Liver (tissue), 9 donors: Measurements from ENCODE around the gene AXIN2. TPM values are rescaled to one million over a fixed set of nuclear protein-coding genes. Genes with fewer than 3 reads are reported as not detected.
A peak's percentile ranks its signal among the peaks of the same experiment; 100 is the strongest.

ENCODE experiments used
- DNase-seq: peaks from one replicate; pipeline ENCODE4 v3.0.0-alpha.2; 2017; ENCODE audit warnings: low spot score
- H3K27ac ChIP-seq, 2 donors: one replicate each; pipeline ENCODE4 v1.7.0; 2013; ENCODE audit warnings: inconsistent platforms in 2 of 2, low read length in 2 of 2, control low read depth in 1 of 2, low read depth in 1 of 2, mild to moderate bottlenecking in 1 of 2
- H3K27me3 ChIP-seq, 4 donors: one replicate each; pipeline versions ENCODE4 v1.6.1 to v1.7.0; 2013; ENCODE audit warnings: low read length in 3 of 4, inconsistent platforms in 1 of 4, mild to moderate bottlenecking in 1 of 4, moderate library complexity in 1 of 4; ENCODE audit not compliant: control insufficient read depth in 4 of 4, insufficient read depth in 4 of 4
- H3K36me3 ChIP-seq, 4 donors: one replicate each; pipeline versions ENCODE4 v1.6.1 to v1.7.0; 2013; ENCODE audit warnings: low read length in 3 of 4, mild to moderate bottlenecking in 3 of 4, low read depth in 1 of 4, moderate library complexity in 1 of 4; ENCODE audit not compliant: control insufficient read depth in 4 of 4, insufficient read depth in 3 of 4
- H3K4me1 ChIP-seq, 4 donors: one replicate each; pipeline versions ENCODE4 v1.6.1 to v1.7.0; 2013; ENCODE audit warnings: low read length in 3 of 4, mild to moderate bottlenecking in 3 of 4, moderate library complexity in 1 of 4; ENCODE audit not compliant: control insufficient read depth in 4 of 4, insufficient read depth in 4 of 4
- H3K4me3 ChIP-seq, 3 donors: one replicate each; pipeline versions ENCODE4 v1.6.1 to v1.7.0; 2013; ENCODE audit warnings: low read length in 3 of 3, control low read depth in 1 of 3, low read depth in 1 of 3, mild to moderate bottlenecking in 1 of 3
- H3K9ac ChIP-seq, 2 donors: one replicate each; pipeline ENCODE4 v1.7.0; 2013; ENCODE audit warnings: low read length in 2 of 2, mild to moderate bottlenecking in 2 of 2, moderate library complexity in 2 of 2, control low read depth in 1 of 2, low read depth in 1 of 2
- H3K9me3 ChIP-seq, 4 donors: one replicate each; pipeline versions ENCODE4 v1.6.1 to v1.7.0; 2013; ENCODE audit warnings: low read length in 3 of 4; ENCODE audit not compliant: control insufficient read depth in 4 of 4
- FOXA1 ChIP-seq: IDR thresholded peaks from 2 replicates; pipeline ENCODE4 v1.6.1; 2016; ENCODE audit warnings: antibody characterized with exemption
- FOXA2 ChIP-seq: IDR thresholded peaks from 2 replicates; pipeline ENCODE4 v1.6.1; 2016; ENCODE audit warnings: antibody characterized with exemption
- GABPA ChIP-seq, 2 donors: IDR thresholded peaks in 1 of 2; conservative IDR thresholded peaks in 1 of 2; 2 replicates each; pipeline ENCODE4 v1.6.1; 2016; ENCODE audit warnings: antibody characterized with exemption in 2 of 2, mild to moderate bottlenecking in 1 of 2, moderate library complexity in 1 of 2
- HNF4G ChIP-seq: IDR thresholded peaks from 2 replicates; pipeline ENCODE4 v1.6.1; 2016; ENCODE audit warnings: antibody characterized with exemption
- JUND ChIP-seq, 2 donors: IDR thresholded peaks; 2 replicates each; pipeline ENCODE4 v1.6.1; 2016; ENCODE audit warnings: antibody characterized with exemption in 2 of 2
- REST ChIP-seq: IDR thresholded peaks from 2 replicates; pipeline ENCODE4 v1.6.1; 2016; ENCODE audit warnings: antibody characterized with exemption, mild to moderate bottlenecking
- SP1 ChIP-seq: IDR thresholded peaks from 2 replicates; pipeline ENCODE4 v1.6.1; 2018; ENCODE audit warnings: antibody characterized with exemption, mild to moderate bottlenecking
- YY1 ChIP-seq: IDR thresholded peaks from 2 replicates; pipeline ENCODE4 v1.6.1; 2016; ENCODE audit warnings: antibody characterized with exemption, mild to moderate bottlenecking
- WGBS: extraction: QIAGEN DNeasy Blood & Tissue Kit; methylation state at CpG from one replicate; pipeline ENCODE4 v1.1.7; 2013; 5-methylcytosine and 5-hydroxymethylcytosine counted together
- polyA plus RNA-seq, 2 donors: library from polyadenylated mRNA; stranded (reverse) in 1 of 2; unstranded in 1 of 2; fragments of 200-250 nt in 1 of 2; fragments of >200 nt in 1 of 2; fragmentation: Nextera tagmentation in 1 of 2; extraction: Ambion mirVana in 1 of 2; gene quantifications; one replicate each; pipeline versions ENCODE4 v1.2.1 to v1.2.3, GENCODE V29; 2013 to 2015
- total RNA-seq, 2 donors: library from RNA; depleted of rRNA; stranded (reverse); fragments of >200 nt; gene quantifications; one replicate each; pipeline ENCODE4 v1.2.3, GENCODE V29; 2014
- TF ChIP-seq, protein P1 (sequence below): fragments of 150-350 bp; IDR thresholded peaks from 2 replicates; pipeline ENCODE4 v1.5.1; 2017; ENCODE audit warnings: improper control_type of control experiment, low read depth, low read length; ENCODE audit not compliant: missing input control
- TF ChIP-seq, protein P2 (sequence below): IDR thresholded peaks from 2 replicates; pipeline ENCODE4 v1.6.1; 2016; ENCODE audit warnings: antibody characterized with exemption
- TF ChIP-seq, protein P3 (sequence below): IDR thresholded peaks from 2 replicates; pipeline ENCODE4 v1.6.1; 2016; ENCODE audit warnings: antibody characterized with exemption
- donor health status: healthy.
- donor health status: healthy.
- donor health status: healthy.
- donor health status: healthy.
- donor health status: healthy.

The AXIN2 gene
- total and polyA plus RNA-seq, 4 donors, result 0.33 to 3.5 (median 1.5) TPM

DNA sequence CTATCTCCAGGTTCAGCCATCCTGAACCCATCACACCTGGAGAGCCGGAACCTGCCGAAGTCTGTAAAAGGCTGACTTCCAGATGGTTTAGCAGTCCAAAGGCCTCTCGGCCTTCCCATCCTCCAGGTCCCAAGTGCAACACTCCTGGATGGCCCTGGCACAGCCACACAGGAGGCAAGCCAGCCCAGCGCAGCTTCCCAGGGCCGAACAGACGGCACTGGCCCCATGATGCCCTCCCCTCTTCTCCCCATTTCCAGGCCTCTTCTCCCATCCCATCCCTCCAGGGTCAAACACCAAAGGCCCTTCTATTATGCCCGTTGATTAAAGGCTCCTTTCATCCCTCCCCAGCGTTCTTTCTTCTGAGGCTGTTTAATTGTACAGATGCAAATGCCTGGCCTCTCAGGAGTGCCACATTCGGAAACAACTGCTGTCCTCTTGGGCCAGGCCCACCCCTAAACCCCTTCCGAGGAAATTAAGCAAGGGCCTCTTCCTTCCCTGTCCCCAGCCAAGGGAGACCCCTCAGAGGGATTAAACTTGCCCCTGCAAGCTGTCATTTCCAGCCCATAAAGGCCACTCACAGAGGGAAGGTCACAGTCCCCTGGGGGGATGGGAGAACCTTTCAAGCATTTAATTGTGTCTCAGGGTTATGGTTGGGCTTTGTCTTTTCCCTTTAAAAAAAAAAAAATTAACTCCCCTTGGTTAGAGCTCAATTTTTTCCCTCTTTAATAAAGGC lies 30.8 kb downstream of the AXIN2 start:
- peaks cover 0 to under 1% (median 0%) of the 10 kb centered on the region in 4 donors for H3K36me3 ChIP-seq
- peak overlapping the region in 1 of 2 donors; percentile 12 for H3K27ac ChIP-seq
- H3K9ac ChIP-seq, result no peak overlapping the region
- H3K9me3 ChIP-seq, result no peaks in the 10 kb centered on the region
- DNase-seq, result no peak
- no peaks in the 10 kb centered on the region for H3K27me3 ChIP-seq
- TF ChIP-seq, protein P1, sequence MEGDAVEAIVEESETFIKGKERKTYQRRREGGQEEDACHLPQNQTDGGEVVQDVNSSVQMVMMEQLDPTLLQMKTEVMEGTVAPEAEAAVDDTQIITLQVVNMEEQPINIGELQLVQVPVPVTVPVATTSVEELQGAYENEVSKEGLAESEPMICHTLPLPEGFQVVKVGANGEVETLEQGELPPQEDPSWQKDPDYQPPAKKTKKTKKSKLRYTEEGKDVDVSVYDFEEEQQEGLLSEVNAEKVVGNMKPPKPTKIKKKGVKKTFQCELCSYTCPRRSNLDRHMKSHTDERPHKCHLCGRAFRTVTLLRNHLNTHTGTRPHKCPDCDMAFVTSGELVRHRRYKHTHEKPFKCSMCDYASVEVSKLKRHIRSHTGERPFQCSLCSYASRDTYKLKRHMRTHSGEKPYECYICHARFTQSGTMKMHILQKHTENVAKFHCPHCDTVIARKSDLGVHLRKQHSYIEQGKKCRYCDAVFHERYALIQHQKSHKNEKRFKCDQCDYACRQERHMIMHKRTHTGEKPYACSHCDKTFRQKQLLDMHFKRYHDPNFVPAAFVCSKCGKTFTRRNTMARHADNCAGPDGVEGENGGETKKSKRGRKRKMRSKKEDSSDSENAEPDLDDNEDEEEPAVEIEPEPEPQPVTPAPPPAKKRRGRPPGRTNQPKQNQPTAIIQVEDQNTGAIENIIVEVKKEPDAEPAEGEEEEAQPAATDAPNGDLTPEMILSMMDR, result no peak
- TF ChIP-seq, protein P2, sequence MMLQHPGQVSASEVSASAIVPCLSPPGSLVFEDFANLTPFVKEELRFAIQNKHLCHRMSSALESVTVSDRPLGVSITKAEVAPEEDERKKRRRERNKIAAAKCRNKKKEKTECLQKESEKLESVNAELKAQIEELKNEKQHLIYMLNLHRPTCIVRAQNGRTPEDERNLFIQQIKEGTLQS, result no peak
- TF ChIP-seq REST (no peak), SP1 (no peak), GABPA (IDR thresholded peaks at IDR 0.05 in 1 of 2, conservative IDR thresholded peaks at IDR 0.05 in 1 of 2) (no peak), HNF4G (no peak), JUND (IDR thresholded peaks at IDR 0.05) (no peak), FOXA2 (no peak), YY1 (no peak), FOXA1 (no peak)
- TF ChIP-seq, protein P3, sequence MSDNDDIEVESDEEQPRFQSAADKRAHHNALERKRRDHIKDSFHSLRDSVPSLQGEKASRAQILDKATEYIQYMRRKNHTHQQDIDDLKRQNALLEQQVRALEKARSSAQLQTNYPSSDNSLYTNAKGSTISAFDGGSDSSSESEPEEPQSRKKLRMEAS, result no peak
- H3K4me3 ChIP-seq, result no peak overlapping the region
- WGBS, result 76% methylated on average over 10 of the region's 10 CpGs
- H3K4me1 ChIP-seq, result peaks cover 5 to 15% (median 10%) of the 10 kb centered on the region in 4 donors

GRCh38 chr17:65529761-65530522 lies 31.5 kb downstream of the AXIN2 start:
- Histone ChIP-seq H3K4me1 (peaks cover 5 to 15% (median 10%) of the 10 kb centered on the region in 4 donors), H3K36me3 (no peaks in the 10 kb centered on the region), H3K9ac (no peak overlapping the region), H3K27ac (no peak overlapping the region), H3K4me3 (no peak overlapping the region), H3K27me3 (no peaks in the 10 kb centered on the region), H3K9me3 (no peaks in the 10 kb centered on the region)
- TF ChIP-seq YY1, result no peak
- 96% methylated on average over 17 of the region's 17 CpGs for WGBS
- DNase-seq, result no peak
